ENCODE measurements around the gene SPTLC3.

DNA sequence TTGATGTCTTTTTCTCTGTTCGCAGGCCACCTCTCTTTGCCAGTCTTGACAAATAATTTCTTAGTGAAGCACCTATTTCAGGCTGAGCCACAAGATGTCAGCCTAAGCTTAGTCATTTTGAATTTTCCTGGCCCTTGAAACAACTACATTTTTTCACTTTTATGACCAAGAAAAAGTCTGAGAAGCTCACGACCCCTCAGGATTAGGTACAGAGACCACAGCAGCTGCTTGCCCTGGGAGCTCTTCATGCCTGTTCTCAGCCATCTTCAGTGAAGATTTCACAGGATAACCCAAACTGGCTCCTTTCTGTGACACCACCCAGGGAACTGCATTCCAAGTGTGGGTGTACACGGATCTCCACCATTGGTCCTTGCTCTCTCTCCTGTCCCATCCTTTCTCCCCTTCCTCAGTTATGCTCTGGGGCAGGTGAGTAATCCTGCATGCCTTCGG lies 38.4 kb upstream of the SPTLC3 start:
- no peak for TF ChIP-seq POLR2A (IDR thresholded peaks at IDR 0.05)
- TF ChIP-seq, protein P1, sequence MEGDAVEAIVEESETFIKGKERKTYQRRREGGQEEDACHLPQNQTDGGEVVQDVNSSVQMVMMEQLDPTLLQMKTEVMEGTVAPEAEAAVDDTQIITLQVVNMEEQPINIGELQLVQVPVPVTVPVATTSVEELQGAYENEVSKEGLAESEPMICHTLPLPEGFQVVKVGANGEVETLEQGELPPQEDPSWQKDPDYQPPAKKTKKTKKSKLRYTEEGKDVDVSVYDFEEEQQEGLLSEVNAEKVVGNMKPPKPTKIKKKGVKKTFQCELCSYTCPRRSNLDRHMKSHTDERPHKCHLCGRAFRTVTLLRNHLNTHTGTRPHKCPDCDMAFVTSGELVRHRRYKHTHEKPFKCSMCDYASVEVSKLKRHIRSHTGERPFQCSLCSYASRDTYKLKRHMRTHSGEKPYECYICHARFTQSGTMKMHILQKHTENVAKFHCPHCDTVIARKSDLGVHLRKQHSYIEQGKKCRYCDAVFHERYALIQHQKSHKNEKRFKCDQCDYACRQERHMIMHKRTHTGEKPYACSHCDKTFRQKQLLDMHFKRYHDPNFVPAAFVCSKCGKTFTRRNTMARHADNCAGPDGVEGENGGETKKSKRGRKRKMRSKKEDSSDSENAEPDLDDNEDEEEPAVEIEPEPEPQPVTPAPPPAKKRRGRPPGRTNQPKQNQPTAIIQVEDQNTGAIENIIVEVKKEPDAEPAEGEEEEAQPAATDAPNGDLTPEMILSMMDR (IDR thresholded peaks at IDR 0.05): peak in 5 of 6 experiments; percentile 11 to 84 (median 74)

Data from Peyer's patch (tissue), 4 donors.